ENCODE results near the gene PRKD2. TPM values are rescaled to one million over a fixed set of nuclear protein-coding genes. Genes with fewer than 3 reads are reported as not detected.

Gene PRKD2
- total RNA-seq, 1 donor from 2014 or later, result 69.3 TPM

GRCh38 chr19:46732966-46733689 lies 16.2 kb upstream of the PRKD2 start:
- H3K9me3 Mint-ChIP-seq (ENCODE audit: low read depth), result no peaks in the 10 kb centered on the region
- TF ChIP-seq CTCF (IDR thresholded peaks at IDR 0.05; ENCODE audit: unreplicated experiment), result no peak
- H3K4me1 Mint-ChIP-seq (ENCODE audit: low read depth), result peaks cover 8% of the 10 kb centered on the region
- peaks cover 17% of the 10 kb centered on the region for H3K36me3 Mint-ChIP-seq (ENCODE audit: insufficient read depth)
- H3K27me3 Mint-ChIP-seq, result no peaks in the 10 kb centered on the region
- no peak for DNase-seq (ENCODE audit: low spot score, unreplicated experiment)
- no peak overlapping the region for H3K27ac Mint-ChIP-seq
- H3K4me3 Mint-ChIP-seq (ENCODE audit: low read depth), result no peak overlapping the region

GRCh38 chr19:46732172-46732938 lies 15.4 kb upstream of the PRKD2 start:
- Mint-ChIP-seq H3K4me3 (ENCODE audit: low read depth) (no peak overlapping the region), H3K4me1 (ENCODE audit: low read depth) (peaks cover 2% of the 10 kb centered on the region), H3K27me3 (no peaks in the 10 kb centered on the region), H3K36me3 (ENCODE audit: insufficient read depth) (peaks cover 14% of the 10 kb centered on the region), H3K27ac (no peak overlapping the region), H3K9me3 (ENCODE audit: low read depth) (no peaks in the 10 kb centered on the region)
- TF ChIP-seq CTCF (IDR thresholded peaks at IDR 0.05; ENCODE audit: unreplicated experiment), result no peak
- DNase-seq (ENCODE audit: low spot score, unreplicated experiment), result no peak

- Mint-ChIP-seq H3K4me1 (ENCODE audit: low read depth) (no peaks in the 10 kb centered on the region), H3K4me3 (ENCODE audit: low read depth) (no peak overlapping the region), H3K9me3 (ENCODE audit: low read depth) (no peaks in the 10 kb centered on the region), H3K27ac (no peak overlapping the region), H3K27me3 (no peaks in the 10 kb centered on the region), H3K36me3 (ENCODE audit: insufficient read depth) (peaks cover 14% of the 10 kb centered on the region)
- no peak for DNase-seq (ENCODE audit: low spot score, unreplicated experiment)
- no peak for TF ChIP-seq CTCF (IDR thresholded peaks at IDR 0.05; ENCODE audit: unreplicated experiment)
These were observed 14.7 kb upstream of the PRKD2 start for GRCh38 chr19:46731584-46731983.

- H3K27ac Mint-ChIP-seq, result no peak overlapping the region
- H3K36me3 Mint-ChIP-seq (ENCODE audit: insufficient read depth), result peaks cover 17% of the 10 kb centered on the region
- H3K27me3 Mint-ChIP-seq, result no peaks in the 10 kb centered on the region
- TF ChIP-seq CTCF (IDR thresholded peaks at IDR 0.05; ENCODE audit: unreplicated experiment), result no peak
- H3K4me3 Mint-ChIP-seq (ENCODE audit: low read depth), result no peak overlapping the region
- H3K4me1 Mint-ChIP-seq (ENCODE audit: low read depth), result no peaks in the 10 kb centered on the region
- no peaks in the 10 kb centered on the region for H3K9me3 Mint-ChIP-seq (ENCODE audit: low read depth)
- no peak for DNase-seq (ENCODE audit: low spot score, unreplicated experiment)
These were observed 14.1 kb upstream of the PRKD2 start for GRCh38 chr19:46731007-46731501.

- no peaks in the 10 kb centered on the region for H3K4me1 Mint-ChIP-seq (ENCODE audit: low read depth)
- no peak overlapping the region for H3K27ac Mint-ChIP-seq
- H3K9me3 Mint-ChIP-seq (ENCODE audit: low read depth), result no peaks in the 10 kb centered on the region
- no peaks in the 10 kb centered on the region for H3K27me3 Mint-ChIP-seq
- TF ChIP-seq CTCF (IDR thresholded peaks at IDR 0.05; ENCODE audit: unreplicated experiment), result no peak
- no peak overlapping the region for H3K4me3 Mint-ChIP-seq (ENCODE audit: low read depth)
- DNase-seq (ENCODE audit: low spot score, unreplicated experiment), result no peak
- peaks cover 17% of the 10 kb centered on the region for H3K36me3 Mint-ChIP-seq (ENCODE audit: insufficient read depth)
These were observed 13.7 kb upstream of the PRKD2 start for GRCh38 chr19:46730595-46730994.
